GM19238 (cell line): ENCODE results near the gene PCDHGC3.

Experiments used
- DNase-seq: peaks from one replicate; pipeline ENCODE4 v3.0.0; 2011; ENCODE audit warnings: low spot score; ENCODE audit not compliant: insufficient read length

The PCDHGC3 gene

DNA sequence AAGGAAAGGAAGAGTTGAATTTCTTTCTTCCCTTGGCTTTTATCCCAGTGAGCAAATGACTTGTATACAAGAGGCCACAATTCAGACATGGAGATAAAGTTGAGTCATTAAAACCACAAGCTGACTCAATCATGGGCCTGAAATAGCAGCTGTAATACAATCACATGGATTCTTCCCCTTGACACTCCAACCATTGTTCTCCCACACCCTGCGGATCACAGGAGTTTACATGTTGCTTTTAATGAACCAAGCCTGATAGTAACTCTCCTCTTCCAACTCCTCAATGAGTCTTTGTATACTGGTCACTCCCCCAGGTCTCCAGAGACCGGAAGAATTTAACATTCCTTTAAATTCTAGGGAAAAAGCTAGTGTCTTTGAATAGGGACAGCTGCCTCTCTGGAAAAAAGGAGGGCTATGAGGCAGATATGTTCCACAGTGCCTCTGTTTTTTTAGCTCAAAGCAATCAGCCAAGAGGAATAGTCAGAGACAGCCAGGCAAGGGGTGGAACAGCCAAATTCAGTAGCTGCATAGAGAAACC lies 45.5 kb downstream of the PCDHGC3 start:
- DNase-seq: no peak

DNA sequence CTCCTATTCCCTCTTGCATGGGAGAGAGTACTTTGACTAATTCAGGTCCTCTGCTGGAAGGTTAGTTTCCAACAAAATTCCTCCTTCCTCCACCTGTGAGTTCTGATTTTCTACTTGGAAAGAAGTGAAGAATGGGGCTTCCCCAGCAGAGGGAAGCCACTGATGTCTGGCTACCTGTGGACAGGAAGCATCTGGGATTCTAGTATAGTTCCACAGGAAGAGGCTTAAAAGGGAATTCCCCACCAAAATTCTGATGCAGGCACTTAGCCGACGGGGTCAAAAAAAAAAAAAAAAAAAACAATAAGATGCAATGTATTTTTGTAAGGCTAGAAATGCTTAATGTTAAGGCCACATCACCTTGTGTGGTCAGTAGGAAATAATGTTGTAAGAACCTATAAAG lies 46.5 kb downstream of the PCDHGC3 start:
- DNase-seq: no peak

DNA sequence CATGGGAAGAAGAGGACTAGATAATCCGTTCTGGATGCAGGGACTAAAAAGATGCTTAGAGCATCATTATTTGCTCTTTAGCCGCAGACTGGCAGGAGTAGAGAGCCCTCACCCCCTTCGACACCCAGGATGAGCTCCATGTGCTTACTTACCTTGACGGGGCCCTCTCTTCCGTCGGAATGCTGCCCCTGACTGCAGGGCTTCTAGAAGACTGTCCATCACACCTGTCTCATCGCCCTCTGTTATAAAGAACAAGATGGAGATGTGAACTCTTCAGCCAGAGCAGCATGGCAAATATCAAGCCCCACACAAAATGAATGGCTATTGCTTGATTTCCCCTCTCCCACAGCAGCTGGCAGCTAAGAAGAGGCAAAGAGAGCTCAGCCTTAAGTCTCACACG lies 48.2 kb downstream of the PCDHGC3 start:
- DNase-seq: no peak

DNA sequence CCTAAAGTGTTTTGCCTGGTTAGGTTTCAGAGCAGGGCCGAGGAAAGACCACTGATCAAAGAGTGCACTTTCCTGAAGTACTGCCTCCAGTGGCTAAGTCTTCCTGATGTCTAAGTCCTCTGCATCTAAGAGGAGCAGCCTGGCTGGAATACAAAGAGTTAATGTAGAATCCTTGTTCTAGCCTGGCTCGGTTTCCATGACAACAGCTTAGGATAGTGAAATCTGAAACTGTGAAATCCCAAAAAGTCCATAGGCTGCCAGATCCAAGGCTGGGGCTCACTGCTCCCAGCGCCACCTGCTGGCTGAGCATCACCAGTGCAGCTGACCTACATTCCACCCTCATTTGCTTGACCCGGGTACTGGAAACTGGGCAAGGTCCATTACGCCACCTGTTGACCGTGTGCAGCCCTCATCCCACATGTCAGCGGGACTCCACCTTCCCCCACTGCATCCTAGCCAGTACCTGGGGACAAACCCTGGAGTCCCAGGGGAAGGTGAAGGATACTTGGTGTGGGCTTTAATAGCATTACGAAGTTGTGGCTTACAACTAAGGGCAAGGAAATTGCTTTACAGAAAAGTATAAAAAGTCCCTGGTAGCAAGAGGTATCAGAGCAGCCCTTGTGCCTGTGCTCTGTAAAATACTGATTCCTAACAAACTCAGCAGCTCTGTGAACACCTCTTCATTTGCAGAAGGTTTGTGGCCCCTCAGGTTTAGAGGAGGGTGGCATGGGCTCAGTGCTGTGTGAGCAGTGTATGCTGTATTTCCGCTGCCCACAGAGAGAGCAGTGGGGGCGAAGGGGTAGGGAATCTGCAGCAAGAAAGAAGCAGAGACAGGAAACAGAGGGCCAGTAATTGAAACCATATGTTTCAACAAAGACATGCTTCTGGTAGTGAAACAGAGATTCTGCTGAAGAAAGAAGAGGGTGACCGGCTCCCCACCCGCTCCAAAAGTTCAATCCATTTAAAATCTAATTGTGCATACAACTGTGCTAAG lies 49.1 kb downstream of the PCDHGC3 start:
- DNase-seq: no peak

DNA sequence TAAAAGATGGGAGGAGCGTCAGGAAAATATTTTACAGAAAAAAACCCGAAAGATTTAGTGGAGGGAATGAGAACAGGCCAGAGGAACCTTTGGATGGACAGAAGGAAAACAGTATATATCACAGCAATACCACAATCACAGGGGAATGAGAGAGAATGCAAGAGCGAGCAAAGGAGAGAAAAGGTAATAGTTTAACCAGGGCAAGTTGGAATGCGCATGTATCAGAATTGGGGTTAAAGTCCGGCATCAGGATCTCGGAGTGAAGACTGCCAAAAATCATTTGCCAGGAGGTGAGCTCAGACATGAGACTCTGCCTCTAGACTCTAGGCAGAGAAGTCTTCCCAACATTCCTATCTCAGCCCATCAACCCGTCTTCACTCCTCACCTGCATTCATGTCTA lies 49.9 kb downstream of the PCDHGC3 start:
- DNase-seq: no peak

DNA sequence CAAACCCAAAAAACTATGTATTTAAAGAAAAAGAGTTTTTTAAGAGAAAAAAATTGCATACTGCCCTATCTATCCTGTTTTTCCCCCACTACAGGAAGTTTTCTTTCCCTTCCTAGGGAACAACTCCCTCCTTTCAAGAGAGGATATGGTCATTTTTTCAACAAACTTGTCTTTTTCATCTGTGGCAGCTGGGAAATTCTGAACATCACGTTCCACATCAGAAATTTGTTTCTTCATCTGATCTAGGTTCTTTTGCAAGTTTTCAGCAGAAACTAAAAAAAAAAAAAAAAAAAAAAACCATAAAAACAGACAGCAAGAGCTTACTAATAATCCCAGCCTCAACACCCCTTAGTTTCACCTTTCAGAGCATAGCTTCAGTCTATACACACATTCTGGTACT lies 51.7 kb downstream of the PCDHGC3 start:
- DNase-seq: no peak
